ENCODE data around the gene FXYD6.

- TF ChIP-seq POLR2AphosphoS5 (IDR thresholded peaks at IDR 0.05; ENCODE audit: low read depth, low read length): no peak
- no peak for TF ChIP-seq SIN3A (IDR thresholded peaks at IDR 0.05; ENCODE audit: borderline replicate concordance, insufficient read depth, low read length)
- no peak for TF ChIP-seq REST (IDR thresholded peaks at IDR 0.05; ENCODE audit: insufficient read depth in 1 of 2, low read depth in 2 of 2, low read length in 2 of 2)
Measured at GRCh38 chr11:117919341-117919740, 42.9 kb upstream of the FXYD6 start.
